ENCODE measurements around the gene CYB561D2.

- TF ChIP-seq, protein P1, sequence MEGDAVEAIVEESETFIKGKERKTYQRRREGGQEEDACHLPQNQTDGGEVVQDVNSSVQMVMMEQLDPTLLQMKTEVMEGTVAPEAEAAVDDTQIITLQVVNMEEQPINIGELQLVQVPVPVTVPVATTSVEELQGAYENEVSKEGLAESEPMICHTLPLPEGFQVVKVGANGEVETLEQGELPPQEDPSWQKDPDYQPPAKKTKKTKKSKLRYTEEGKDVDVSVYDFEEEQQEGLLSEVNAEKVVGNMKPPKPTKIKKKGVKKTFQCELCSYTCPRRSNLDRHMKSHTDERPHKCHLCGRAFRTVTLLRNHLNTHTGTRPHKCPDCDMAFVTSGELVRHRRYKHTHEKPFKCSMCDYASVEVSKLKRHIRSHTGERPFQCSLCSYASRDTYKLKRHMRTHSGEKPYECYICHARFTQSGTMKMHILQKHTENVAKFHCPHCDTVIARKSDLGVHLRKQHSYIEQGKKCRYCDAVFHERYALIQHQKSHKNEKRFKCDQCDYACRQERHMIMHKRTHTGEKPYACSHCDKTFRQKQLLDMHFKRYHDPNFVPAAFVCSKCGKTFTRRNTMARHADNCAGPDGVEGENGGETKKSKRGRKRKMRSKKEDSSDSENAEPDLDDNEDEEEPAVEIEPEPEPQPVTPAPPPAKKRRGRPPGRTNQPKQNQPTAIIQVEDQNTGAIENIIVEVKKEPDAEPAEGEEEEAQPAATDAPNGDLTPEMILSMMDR (IDR thresholded peaks at IDR 0.05; ENCODE audit: poor library complexity, severe bottlenecking), result no peak
- no peak for TF ChIP-seq POLR2AphosphoS5 (IDR thresholded peaks at IDR 0.05)
- TF ChIP-seq MXI1 (conservative IDR thresholded peaks at IDR 0.05; ENCODE audit: poor library complexity, severe bottlenecking), result no peak
- TF ChIP-seq SMC3 (conservative IDR thresholded peaks at IDR 0.05; ENCODE audit: poor library complexity), result no peak
- TF ChIP-seq EP300 (conservative IDR thresholded peaks at IDR 0.05; ENCODE audit: poor library complexity, severe bottlenecking), result no peak
- TF ChIP-seq EZH2 (IDR thresholded peaks at IDR 0.05; ENCODE audit: borderline replicate concordance, insufficient read depth, low read length, poor library complexity, severe bottlenecking), result no peak
These were observed 32.1 kb downstream of the CYB561D2 start for GRCh38 chr3:50382722-50383121.

Data from neural cell (in vitro differentiated cells).